SW480 (cell line): Measurements from ENCODE around the gene IFNB1.
A peak's percentile ranks its signal among the peaks of the same experiment; 100 is the strongest.

Source experiments
- DNase-seq: peaks from one replicate; pipeline ENCODE4 v3.0.0-alpha.2; 2016; ENCODE audit warnings: low spot score

Gene IFNB1

DNA sequence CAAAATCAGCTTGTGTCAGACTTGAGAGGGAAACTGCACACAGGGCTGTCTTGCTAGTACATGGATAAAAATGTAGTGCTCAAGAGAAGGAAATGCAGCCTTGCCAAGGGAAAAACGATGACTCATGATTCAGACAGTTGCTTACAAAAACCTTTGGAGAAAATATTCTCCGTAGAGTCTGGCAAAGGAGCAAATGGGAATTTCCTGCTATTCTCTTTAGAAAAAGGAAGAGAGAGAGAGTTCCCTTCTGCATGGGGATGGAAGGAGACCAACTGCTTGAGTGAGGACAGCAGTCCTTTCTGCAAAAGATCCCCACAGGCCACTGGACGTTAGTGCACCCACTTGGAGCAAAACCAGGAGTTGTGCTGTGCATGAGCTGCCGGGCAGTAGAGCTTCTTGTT lies 7.6 kb downstream of the IFNB1 start:
- no peak for DNase-seq

DNA sequence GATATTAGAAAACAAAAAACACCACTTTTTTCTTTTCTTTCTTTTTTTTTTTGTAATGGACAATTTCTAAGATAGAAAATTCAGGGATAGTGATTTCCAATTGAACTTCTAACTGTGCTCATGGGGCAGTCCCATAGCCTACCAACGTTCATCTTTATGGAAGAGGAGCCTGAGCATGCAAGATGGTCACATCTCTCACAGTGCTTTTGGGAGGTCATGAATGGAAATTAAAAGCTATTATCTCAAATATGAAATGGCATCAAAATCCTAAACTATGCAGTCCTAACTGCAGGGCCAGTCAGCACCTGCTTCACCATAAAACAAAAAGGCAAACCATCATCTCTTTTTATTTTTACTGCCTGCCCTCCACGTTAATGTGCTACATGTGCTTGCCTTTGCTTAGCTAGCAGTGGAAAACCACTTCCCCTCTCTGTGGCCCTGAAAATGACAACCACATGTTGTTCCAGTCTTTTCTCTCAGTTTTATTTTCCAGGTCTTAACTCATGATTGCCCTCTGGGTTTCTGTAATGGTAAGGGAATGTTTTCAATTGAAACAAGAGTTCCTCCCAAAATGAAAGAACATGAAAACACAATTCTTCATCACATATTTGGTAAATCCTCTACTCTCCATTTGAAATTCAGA lies 16.7 kb downstream of the IFNB1 start:
- DNase-seq = no peak

GRCh38 chr9:21056931-21057330 lies 20.8 kb downstream of the IFNB1 start:
- DNase-seq = peak; percentile 47

DNA sequence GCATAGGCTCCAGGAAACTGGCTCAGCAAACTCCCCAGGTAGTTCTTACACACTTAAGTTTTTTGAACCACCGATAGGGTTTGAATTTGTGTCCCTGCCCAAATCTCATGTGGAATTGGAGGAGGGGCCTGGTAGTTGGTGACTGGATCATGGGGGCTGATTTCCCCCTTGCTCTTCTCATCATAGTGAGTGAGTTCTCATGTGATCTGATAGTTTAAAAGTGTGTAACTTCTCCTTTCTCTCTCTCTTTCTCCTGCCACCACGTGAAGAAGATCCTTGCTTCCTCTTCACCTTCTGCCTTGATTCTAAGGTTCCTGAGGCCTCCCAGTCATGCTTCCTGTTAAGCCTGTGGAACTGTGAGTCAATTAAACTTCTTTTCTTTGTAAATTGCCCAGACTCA lies 23.9 kb downstream of the IFNB1 start:
- no peak for DNase-seq

GRCh38 chr9:21047281-21047691 lies 30.5 kb downstream of the IFNB1 start:
- DNase-seq = no peak

GRCh38 chr9:21043841-21044240 lies 33.9 kb downstream of the IFNB1 start:
- no peak for DNase-seq

DNA sequence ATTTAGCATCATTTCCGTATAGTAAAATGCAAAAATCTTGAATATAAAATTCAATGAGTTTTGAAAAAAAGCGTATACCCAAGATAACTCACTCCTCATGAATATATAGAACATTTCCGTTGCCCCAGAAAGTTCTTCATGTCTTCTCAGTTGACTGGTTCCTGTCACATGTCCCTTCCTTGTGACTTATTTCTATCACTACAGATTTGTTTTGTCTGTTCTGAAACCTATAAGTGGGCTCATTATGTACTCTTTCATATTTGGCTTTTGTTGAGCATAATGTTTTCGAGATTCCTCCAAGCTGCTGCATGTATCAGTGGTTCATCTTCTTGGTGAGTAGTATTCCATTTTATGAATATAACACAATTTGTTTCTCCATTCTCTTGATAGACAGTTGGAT lies 35.3 kb downstream of the IFNB1 start:
- no peak for DNase-seq

DNA sequence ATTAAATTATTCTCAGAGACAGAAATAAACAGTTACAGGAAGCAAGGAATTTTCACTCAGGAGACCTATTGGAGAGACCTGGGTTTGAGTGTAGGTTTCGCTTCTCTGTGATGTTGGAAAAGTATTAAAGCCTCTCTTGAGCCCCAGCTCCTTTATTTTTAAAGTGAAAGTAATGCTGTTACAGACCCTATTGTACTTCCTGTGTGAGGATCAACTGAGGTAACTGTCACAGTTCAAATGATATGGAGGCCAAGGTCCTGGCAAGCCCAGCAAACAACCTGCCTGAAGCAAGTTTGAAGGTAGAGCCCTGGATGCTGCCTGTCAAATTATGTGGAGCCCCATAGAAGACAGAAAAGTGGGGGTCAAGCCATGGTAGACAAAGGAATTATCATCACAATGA lies 38.4 kb downstream of the IFNB1 start:
- DNase-seq = no peak

- DNase-seq = no peak
Observed at GRCh38 chr9:21037278-21037677, 40.5 kb downstream of the IFNB1 start.

GRCh38 chr9:21031808-21032183 lies 45.9 kb downstream of the IFNB1 start:
- DNase-seq = no peak

DNA sequence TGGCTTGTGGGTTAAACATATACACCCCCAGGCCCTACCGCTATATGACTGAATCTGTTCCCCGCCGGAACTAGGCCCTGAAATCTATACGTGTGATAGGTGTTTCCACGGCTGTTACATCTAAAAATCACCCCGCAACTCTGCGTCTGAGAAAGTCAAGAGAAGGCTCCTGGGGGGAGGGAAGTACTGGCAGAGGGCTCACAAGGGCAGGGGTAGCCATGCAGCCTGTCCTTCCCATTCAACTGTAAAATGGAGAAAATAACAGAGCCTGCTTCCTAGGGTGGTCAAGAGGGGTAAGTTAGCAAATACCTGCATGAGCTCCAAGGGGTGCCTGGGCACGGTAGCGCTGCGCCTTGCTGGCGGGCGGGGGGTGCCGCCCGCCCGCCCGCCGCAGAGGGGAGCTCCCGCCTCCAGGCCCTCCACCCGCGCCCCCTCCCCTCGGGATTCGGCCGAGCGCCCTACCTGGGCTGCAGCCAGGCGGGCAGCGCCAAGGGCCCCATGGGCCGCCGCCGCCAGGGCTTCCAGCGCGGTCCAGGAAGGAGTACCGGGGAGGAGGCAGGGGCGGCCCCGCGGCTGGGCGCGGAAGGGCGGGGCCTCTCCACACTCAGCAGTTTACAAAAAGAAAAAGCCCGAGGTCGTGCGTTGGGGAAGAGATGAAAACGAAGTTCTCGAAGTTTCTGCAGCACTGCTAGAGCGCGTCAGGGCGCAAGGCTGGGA lies 46.5 kb downstream of the IFNB1 start, which contains the start of gene HACD4:
Gene HACD4 (minus strand): TSS at position 550 of the 717 bp plus-strand sequence. CDS start 50 bp downstream, at position 500.
- no peak for DNase-seq

DNA sequence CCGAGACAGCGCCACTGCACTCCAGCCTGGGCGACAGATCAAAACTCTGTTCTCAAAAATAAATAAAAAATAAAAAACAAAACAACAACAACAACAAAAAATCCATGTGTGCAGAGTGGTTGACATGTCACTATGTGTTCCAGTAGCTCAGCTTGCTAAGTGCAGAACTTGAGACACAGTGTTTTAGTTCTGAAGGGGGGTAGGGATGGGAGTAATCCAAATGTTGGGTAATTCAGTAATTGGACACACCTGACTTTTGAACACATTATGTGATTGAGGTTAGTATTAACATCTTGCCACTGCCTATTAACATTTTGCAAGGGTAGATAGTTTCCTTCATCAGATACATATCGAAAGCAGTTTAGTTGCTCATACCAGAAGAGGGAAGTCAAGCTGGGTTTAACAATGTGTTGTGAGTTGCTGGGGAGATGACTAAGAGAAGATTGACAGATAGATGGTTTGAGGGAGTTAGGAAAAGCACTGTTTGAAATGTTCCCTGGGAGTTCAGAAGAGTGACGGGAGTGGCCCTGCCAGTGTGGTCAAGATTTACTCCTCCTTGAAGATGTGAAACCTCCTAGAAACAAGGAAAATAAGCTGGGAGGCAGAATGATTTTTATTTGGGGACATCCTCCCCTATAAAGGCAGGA lies 47.2 kb downstream of the IFNB1 start:
- no peak for DNase-seq

DNA sequence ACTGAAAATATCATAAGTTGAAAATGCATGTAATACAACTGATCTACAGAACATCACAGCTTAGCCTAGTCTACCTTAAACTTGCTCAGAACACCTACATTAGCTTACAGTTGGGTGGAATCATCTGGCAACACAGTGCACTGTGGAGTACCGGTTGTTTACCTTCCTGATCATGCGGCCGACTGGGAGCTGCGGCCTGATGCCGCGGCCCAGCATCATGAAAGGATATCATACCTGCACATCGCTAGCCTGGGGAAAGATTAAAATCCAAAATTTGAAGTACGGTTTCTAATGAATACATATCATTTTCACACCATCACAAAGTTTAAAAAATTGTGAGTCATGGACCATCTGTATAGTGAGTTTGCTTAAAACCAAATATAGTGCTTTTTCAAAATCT lies 48.1 kb downstream of the IFNB1 start:
- no peak for DNase-seq

DNA sequence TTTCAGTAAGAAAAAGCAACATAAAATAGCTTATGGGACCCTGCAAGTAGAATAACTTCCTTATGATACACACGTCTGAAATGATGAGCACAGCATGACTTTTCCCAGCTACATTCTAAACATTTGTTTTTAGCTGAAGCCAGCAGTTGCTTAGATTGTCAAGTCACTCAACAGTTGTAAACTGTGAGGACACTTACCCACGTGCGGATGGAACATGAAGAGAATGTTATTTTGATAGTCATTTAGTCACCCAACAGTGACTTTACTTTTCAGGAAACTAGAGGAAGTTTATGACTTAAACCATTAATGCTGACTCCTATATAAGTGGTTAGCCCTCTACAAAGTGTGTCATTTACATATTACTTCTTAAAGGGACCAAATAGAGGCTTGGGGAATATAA lies 49.3 kb downstream of the IFNB1 start:
- no peak for DNase-seq

GRCh38 chr9:21027295-21027694 lies 50.4 kb downstream of the IFNB1 start:
- no peak for DNase-seq
